GM19438 (cell line): ENCODE measurements around the gene EHD1.
"Not testable (repeated sequence)": the region's sequence is repeated elsewhere in the genome, so short reads cannot be mapped to it uniquely, and the experiment has no call there.

ENCODE experiments used
- ATAC-seq: cut with Tn5 transposase; IDR thresholded peaks from one replicate; pipeline ENCODE4 v1.9.1; 2021; ENCODE audit warnings: low read depth; ENCODE audit not compliant: unreplicated experiment

EHD1 gene

GRCh38 chr11:64846998-64847666 lies 31.3 kb downstream of the EHD1 start:
- ATAC-seq, result no peak

DNA sequence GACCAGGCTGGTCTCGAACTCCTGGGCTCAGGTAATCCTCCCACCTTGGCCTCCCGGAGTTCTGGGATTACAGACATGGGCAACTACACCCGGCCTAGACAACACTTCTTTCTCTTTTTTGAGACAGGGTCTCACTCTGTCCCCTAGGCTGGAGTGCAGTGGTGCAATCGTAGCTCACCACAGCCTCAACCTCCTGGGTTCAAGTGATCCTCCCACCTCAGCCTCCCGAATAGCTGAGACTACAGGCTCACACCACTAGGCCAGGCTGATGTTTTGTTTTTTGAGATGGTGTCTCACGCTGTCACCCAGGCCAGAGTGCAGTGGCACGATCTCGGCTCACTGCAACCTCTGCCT lies 32.7 kb downstream of the EHD1 start:
- not testable (repeated sequence) for ATAC-seq

- ATAC-seq, result no peak
Observed at GRCh38 chr11:64845129-64845775, 33.2 kb downstream of the EHD1 start.

- ATAC-seq, result no peak
Observed at GRCh38 chr11:64844330-64845128, 33.9 kb downstream of the EHD1 start, which contains the start of gene CDC42BPG. Gene CDC42BPG (minus strand): TSS chr11:64844653. CDS start chr11:64844569, 84 bp downstream.

DNA sequence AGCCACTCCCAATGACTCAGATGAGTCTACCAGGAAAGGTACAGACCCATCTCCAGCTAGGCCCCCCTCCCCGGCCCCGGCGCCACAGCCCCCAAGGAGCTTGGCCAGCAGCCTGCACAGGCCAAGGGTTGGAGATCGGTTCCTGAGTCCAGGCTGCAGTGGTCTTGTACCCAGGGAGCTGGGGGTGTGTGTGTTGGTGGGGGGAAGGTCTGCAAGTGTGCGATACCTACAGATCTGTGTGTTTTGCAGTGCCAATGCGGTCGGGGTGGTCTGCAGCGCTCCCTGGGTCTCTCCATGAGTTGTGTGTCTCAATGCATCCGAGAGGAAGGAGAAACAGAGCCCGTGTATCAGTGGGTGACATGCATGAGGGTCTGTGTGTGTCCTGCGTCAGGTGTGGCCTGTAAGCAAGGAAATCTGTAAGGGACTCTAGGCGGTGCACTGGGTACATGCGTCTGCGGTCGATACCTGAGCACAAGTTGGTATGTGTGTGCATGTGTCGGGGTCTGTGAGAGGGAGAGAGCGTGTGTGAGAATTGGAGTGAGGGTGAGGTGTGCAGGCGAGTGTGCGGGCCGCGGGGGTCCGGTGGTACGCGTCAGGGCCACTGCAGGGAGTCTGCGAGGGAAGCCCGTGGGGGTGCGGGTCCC lies 34.6 kb downstream of the EHD1 start:
- no peak for ATAC-seq

- no peak for ATAC-seq
Observed at GRCh38 chr11:64842851-64843685, 35.4 kb downstream of the EHD1 start.

GRCh38 chr11:64842366-64842759 lies 36.1 kb downstream of the EHD1 start:
- ATAC-seq, result no peak

DNA sequence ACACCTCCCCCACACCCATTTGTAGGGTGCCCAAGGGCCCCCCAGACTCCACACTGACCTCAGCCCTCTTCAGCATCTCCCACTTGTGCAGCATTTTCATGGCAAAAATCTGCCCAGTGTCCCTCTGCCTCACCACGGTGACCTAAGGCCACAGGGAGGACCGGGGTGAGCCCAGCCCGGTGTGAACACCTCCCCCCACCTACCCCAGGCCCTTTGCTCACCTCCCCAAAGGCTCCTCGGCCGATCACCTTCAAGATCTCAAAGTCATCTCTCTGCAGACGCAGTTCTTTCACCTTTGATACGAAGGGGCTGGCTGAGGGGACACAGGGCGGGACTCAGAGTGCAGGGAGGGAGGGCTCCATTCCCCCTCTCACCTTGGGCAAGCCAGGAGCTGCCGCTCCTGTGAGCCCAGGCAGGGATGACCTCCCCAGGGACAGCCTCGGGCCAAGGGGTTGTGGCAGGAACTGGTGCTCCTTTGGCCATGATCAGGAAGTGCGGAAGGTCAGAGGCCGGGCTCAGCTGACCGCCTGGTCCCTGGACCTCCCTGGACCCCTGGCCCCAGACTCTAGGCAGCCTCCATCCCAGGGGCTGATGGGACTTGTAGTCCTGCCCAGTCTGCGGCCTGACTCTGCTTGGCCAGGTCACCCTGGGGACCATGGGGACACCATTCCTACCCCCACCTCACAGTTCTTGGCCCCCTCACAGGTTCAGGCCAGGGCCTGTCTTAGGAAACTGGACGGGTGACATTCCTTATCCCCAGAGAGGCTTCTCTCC lies 36.6 kb downstream of the EHD1 start:
- no peak for ATAC-seq

GRCh38 chr11:64839887-64840782 lies 38.3 kb downstream of the EHD1 start:
- ATAC-seq, result no peak

GRCh38 chr11:64839335-64839734 lies 39.1 kb downstream of the EHD1 start:
- ATAC-seq, result no peak

GRCh38 chr11:64838600-64839334 lies 39.7 kb downstream of the EHD1 start:
- no peak for ATAC-seq

- no peak for ATAC-seq
Observed at GRCh38 chr11:64837887-64838351, 40.5 kb downstream of the EHD1 start.

- ATAC-seq, result no peak
Observed at GRCh38 chr11:64836448-64837072, 41.9 kb downstream of the EHD1 start.

GRCh38 chr11:64835616-64836447 lies 42.6 kb downstream of the EHD1 start:
- no peak for ATAC-seq

DNA sequence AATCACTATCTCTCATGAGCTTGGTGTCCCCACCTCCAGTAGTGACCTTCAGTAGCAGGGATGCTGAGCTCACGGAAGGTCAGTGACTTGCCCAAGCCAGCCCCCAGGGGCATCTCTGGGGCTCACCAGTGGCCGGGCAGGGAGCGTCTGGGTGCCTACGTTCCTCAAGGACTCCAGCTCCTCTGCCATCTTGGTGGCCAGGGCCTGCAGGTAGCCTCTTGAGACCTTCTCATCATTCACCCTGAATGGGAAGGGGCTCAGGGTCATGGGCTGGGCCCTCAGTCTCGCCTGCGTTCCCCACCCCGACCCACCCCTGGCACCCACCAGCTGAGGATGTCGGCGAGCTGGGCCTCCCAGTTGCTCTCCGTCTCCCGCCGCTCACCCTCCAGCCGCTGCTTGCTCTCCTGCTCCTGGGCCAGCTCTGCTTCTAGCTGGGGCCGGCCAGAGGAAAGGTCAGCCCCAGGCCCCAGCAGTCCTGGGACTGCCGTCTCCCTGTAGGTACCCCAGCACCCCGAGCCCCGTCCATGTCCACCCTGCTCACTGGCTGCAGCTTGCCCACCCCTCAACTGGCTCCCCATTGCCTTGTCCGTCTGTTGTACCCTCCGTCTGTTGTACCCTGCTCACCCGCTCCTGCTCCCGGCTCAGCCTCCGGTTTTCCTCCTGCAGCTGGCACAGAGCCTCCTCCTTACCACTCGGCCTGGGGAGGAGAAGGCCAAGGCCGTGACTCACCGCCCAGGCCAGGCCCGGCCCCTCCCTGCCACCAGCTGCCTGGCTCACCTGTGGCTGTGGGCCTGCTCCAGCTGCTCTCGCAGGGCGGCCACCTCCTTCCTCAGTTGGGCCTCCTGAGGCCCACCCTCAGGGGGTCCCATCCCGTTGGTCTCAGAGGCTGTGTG lies 43.5 kb downstream of the EHD1 start:
- no peak for ATAC-seq
